HG03196 (cell line): ENCODE data around the gene YEATS4.
"Not testable (repeated sequence)": the region's sequence is repeated elsewhere in the genome, so short reads cannot be mapped to it uniquely, and the experiment has no call there.

Experiments
- ATAC-seq: cut with Tn5 transposase; IDR thresholded peaks from one replicate; pipeline ENCODE4 v1.9.1; 2021; ENCODE audit not compliant: unreplicated experiment

Gene YEATS4

DNA sequence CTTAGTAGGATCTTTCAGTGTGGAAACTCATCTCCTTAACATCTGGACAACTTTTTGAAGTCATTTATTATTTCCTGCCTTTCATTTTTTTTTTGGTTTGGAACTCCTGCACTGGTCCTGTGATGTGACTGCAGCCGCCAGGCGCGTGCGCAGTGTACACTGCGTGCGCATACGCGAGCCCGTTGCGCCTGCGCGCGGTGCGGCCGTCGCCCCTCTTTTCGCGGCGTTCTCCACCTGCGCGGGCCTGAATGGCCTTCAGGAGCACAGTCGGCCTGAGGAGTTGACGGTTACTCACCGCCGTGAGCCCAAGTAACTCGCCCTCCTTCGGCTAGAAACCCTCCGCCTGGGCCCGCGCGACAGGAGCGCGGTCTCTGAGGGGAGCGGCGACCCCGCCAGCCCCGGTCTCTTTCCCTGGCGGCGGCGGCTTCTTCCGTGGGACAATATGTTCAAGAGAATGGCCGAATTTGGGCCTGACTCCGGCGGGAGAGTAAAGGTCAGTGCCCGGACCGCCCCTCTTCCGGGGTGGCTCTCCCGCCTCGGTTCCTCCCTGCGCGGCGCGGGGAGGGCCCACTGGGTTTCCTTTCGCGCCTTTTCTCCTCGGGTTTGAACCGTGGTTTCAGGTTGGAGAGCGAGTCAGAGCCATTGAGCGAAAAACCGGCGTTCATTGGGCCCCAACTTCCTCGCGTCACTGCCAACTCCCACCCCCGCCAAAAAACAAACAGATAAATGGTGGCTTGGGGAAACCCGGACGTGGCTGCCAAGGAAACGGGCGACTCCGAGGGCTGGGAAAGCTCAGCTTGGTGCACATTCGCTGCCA, at the start of gene YEATS4:
TSS of gene YEATS4 (plus strand) at position 213 of the 817 bp plus-strand sequence. CDS start at position 443, 230 bp downstream.
- ATAC-seq = peak; percentile 81

DNA sequence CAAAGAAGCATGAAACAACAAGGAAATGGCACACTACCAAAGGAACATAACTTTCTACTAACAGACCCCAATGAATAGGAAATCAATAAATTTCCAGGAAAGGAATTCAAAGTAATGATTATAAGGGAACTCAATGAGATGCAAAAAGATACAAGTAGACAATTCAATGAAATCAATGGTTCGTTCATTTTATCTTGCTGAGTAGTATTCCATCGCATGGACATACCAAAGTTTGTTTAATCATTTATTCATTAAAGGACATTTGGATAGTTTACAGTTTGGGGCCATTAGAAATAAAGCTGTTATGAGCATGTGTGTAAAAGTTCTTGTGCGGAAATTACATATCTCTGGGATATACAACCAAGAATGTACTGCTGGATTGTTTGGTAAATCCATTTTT, 46.3 kb upstream of the YEATS4 start:
- ATAC-seq = no peak

GRCh38 chr12:69316784-69317183, 42.8 kb upstream of the YEATS4 start:
- ATAC-seq = not testable (repeated sequence)

DNA sequence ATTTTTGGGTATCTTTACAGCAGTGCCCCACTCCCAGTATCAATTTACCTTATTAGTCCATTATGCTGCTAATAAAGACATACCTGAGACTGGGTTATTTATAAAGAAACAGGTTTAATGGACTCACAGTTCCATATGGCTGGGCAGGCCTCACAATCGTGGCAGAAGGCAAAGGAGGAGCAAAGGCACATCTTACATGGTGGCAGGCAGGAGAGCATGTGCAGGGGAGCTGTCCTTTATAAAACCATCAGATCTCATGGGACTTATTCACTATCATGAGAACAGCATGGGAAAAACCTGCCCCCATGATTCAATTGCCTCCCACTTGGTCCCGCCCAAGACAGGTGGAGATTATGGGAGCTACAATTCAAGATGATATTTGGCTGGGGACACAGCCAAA, 42.3 kb upstream of the YEATS4 start:
- ATAC-seq = not testable (repeated sequence)

GRCh38 chr12:69318225-69318624, 41.3 kb upstream of the YEATS4 start:
- ATAC-seq = no peak

GRCh38 chr12:69321351-69321750, 38.2 kb upstream of the YEATS4 start:
- ATAC-seq = no peak

DNA sequence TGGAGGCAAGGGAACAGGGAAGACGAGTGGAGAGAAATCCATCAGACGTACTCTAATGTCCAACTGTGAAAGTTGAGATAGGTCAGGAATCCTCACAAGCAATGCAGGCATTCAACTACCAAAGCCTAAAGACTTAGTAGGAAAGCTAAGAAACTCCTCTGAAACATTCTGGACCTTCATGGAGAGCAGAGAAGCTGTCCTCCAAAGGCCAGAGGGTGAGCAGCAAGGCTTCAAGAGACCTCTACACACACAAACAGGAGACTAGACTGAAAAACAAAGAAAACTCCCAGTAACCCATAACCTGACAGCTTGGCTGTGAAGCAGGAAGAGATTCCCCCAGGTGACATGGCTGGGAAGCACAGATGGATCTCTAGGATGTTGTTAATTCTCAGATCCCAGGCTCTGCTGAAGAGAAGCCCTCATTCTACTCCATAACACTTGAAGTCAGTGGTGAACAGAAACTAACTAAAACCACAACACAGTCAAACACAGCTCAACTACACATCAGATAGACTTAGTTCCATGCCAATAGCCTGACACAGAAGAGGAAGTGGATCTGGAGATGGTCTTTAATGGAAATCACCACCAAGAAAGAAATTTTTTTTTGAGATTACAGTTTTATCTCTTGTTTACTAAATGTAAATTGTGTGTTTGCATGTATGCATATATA, 34.6 kb upstream of the YEATS4 start:
- peak; percentile 84 for ATAC-seq

GRCh38 chr12:69328426-69328825, 31.1 kb upstream of the YEATS4 start:
- no peak for ATAC-seq

GRCh38 chr12:69329669-69330428, 29.7 kb upstream of the YEATS4 start:
- no peak for ATAC-seq

GRCh38 chr12:69330475-69331473, 28.8 kb upstream of the YEATS4 start:
- peak; percentile 78 for ATAC-seq

DNA sequence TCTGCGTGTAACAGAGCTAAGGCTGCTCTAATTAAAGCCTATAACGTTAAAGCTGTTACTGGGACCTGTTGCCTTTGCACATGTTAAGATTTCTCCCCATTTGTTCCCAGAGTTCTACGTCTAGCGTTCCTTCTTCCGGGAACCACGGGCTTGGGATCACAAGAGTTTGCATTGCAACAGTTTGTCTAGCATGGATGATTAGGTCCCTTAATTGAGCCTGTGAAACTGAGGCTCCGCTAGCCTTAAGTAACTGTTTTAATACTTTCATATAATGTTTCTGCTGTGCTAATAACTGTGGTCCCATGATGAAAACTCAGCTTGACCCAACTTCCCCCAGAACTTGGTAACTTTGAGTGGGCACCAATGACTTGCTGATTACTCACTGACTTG, 28.0 kb upstream of the YEATS4 start:
- ATAC-seq = no peak

GRCh38 chr12:69331909-69332684, 27.4 kb upstream of the YEATS4 start:
- no peak for ATAC-seq

GRCh38 chr12:69332815-69333358, 26.7 kb upstream of the YEATS4 start:
- no peak for ATAC-seq

DNA sequence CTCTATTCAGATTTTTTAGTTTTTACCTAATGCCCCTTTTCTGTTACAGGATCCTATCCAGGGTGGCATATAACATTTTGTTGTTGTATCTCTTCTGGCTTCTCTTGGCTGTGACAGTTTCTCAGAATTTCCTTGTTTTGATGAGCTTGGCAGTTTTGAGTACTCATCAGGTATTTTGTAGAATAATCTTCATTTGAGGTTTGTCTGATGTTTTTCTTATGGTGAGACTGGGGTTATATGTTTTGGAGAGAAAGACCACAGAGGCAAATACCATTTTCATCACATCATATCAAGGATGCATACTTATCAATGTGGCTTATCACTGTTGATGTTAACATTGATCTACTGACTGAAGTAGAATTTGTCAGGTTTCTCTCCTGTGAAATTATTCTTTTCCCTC, 25.4 kb upstream of the YEATS4 start:
- ATAC-seq = no peak

- ATAC-seq = no peak
Measured at GRCh38 chr12:69337311-69338090, 22.0 kb upstream of the YEATS4 start.

DNA sequence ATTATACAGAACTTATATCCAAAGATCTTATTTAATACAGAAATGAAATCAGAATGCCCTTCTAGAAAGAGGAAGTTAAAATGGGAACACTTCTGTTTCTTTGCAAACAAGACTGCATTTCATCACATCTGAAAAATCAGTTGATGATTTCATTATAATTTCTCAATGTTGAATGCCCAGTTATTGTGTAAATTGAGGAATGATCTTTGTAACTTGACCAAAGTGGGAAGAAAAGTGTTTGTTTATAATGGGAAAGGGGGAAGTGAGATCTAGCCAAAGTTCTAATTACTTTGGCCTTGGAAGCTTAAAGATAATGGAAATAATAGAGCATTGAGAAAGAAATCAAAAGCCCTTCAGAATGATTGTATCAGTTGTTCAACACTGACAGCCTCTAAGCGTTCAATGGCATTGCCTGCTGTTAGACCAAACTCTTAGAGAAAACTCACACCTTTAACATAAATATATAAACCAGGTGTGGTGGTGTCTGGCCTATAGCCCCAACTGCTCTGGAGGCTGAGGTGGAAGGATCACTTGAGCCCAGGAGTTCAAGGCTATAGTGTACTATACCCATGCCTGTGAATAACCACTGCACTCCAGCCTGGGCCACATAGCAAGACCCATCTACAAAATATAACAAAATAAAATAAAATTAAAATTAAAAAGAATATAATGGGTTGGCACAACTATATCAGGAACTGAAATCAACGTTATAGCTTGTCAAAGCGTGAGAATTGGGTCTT, 21.3 kb upstream of the YEATS4 start:
- ATAC-seq = no peak

DNA sequence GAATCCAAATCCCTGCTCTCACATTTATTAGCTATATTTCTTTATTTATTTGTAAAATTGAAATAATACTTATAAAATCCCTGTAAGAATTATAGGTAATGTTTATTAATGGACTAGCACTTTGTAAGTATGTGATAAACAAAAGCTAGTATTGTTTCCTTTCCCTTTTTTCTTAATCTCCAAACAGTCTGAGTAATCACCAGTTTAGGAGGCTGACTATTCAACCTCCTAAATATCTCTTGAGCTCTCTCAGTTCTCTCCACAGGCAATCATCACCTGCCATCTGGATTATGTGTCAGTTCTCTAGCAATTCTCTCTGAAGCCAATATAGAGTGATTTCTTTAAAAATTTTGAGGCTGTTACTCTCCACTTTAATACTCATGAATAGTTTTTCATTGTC, 20.6 kb upstream of the YEATS4 start:
- no peak for ATAC-seq

DNA sequence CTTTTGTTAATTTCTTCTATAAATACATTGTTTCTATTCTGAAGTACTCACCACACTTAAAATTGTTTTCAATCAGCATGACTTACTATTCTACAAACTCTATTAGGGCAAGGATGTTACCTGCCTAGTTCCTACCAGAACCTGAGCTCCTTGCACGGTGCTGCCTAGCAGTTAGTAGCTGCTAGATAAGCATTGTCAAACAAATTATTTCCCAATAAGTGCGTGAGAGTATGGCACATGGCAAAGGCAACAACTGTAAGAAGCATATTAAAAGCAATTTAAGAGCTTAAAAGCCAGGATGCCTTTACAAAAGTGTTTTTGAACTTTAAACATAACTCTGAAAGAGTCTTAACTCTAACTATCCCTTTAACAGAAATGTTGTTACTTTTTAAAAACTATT, 19.5 kb upstream of the YEATS4 start:
- ATAC-seq = no peak
